PFSK-1 (cell line): Measurements from ENCODE around the gene CCNDBP1.

ENCODE experiments used
- FOXP2 ChIP-seq: optimal IDR thresholded peaks from 2 replicates; pipeline ENCODE3; 2011; ENCODE audit warnings: borderline replicate concordance, control low read depth, inconsistent platforms; ENCODE audit not compliant: insufficient read depth; ENCODE audit errors: extremely low read length, extremely low read depth
- POLR2AphosphoS5 ChIP-seq: IDR thresholded peaks from 2 replicates; pipeline ENCODE4 v1.6.1; 2012; ENCODE audit warnings: low read depth, mild to moderate bottlenecking, control low read depth, low read length, moderate library complexity
- SIN3A ChIP-seq: IDR thresholded peaks from 2 replicates; pipeline ENCODE4 v1.6.1; 2012; ENCODE audit warnings: mild to moderate bottlenecking, low read length, moderate library complexity, borderline replicate concordance; ENCODE audit not compliant: insufficient read depth
- TAF1 ChIP-seq: IDR thresholded peaks from 2 replicates; pipeline ENCODE4 v1.6.1; 2012; ENCODE audit warnings: low read length, control low read depth, borderline replicate concordance; ENCODE audit not compliant: insufficient read depth
- TF ChIP-seq, protein P1 (sequence below), 2 experiments: IDR thresholded peaks; 2 replicates each; pipeline versions ENCODE4 v1.6.1 to v1.8.0; 2011 to 2012; ENCODE audit warnings: low read depth in 2 of 2, low read length in 2 of 2, control low read depth in 1 of 2, inconsistent platforms in 1 of 2, mild to moderate bottlenecking in 1 of 2, moderate library complexity in 1 of 2; ENCODE audit not compliant: insufficient read depth in 1 of 2

The CCNDBP1 gene

DNA sequence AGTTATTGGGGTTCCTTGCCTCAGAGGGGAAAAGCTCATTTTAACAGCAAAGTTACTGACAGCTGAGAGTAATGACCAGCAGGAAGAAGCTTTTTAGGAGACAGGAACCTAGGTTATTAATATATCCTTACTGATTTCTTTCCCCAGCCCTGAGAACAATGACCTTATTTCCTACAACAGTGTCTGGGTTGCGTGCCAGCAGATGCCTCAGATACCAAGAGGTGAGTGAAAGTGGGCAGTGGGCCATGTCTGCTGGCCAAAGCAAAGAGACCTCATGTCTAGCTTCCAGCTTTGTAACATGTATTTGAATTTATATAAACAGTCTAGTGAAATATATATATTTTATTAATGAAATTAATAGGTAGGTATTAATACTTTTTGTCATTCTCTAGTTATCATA lies 5.0 kb downstream of the CCNDBP1 start:
- TF ChIP-seq SIN3A (no peak), FOXP2 (no peak), POLR2AphosphoS5 (no peak), TAF1 (no peak)
- TF ChIP-seq, protein P1, sequence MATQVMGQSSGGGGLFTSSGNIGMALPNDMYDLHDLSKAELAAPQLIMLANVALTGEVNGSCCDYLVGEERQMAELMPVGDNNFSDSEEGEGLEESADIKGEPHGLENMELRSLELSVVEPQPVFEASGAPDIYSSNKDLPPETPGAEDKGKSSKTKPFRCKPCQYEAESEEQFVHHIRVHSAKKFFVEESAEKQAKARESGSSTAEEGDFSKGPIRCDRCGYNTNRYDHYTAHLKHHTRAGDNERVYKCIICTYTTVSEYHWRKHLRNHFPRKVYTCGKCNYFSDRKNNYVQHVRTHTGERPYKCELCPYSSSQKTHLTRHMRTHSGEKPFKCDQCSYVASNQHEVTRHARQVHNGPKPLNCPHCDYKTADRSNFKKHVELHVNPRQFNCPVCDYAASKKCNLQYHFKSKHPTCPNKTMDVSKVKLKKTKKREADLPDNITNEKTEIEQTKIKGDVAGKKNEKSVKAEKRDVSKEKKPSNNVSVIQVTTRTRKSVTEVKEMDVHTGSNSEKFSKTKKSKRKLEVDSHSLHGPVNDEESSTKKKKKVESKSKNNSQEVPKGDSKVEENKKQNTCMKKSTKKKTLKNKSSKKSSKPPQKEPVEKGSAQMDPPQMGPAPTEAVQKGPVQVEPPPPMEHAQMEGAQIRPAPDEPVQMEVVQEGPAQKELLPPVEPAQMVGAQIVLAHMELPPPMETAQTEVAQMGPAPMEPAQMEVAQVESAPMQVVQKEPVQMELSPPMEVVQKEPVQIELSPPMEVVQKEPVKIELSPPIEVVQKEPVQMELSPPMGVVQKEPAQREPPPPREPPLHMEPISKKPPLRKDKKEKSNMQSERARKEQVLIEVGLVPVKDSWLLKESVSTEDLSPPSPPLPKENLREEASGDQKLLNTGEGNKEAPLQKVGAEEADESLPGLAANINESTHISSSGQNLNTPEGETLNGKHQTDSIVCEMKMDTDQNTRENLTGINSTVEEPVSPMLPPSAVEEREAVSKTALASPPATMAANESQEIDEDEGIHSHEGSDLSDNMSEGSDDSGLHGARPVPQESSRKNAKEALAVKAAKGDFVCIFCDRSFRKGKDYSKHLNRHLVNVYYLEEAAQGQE (IDR thresholded peaks at IDR 0.05; ENCODE audit: insufficient read depth in 1 of 2, low read depth in 2 of 2, low read length in 2 of 2) = no peak

GRCh38 chr15:43193710-43194109 lies 8.5 kb downstream of the CCNDBP1 start:
- TF ChIP-seq, protein P1 (IDR thresholded peaks at IDR 0.05; ENCODE audit: insufficient read depth in 1 of 2, low read depth in 2 of 2, low read length in 2 of 2) = no peak
- TF ChIP-seq TAF1 (no peak), POLR2AphosphoS5 (no peak), FOXP2 (no peak), SIN3A (no peak)

GRCh38 chr15:43194795-43195194 lies 9.6 kb downstream of the CCNDBP1 start:
- TF ChIP-seq FOXP2 (no peak), TAF1 (no peak), POLR2AphosphoS5 (no peak), SIN3A (no peak)
- TF ChIP-seq, protein P1 (IDR thresholded peaks at IDR 0.05; ENCODE audit: insufficient read depth in 1 of 2, low read depth in 2 of 2, low read length in 2 of 2) = no peak

DNA sequence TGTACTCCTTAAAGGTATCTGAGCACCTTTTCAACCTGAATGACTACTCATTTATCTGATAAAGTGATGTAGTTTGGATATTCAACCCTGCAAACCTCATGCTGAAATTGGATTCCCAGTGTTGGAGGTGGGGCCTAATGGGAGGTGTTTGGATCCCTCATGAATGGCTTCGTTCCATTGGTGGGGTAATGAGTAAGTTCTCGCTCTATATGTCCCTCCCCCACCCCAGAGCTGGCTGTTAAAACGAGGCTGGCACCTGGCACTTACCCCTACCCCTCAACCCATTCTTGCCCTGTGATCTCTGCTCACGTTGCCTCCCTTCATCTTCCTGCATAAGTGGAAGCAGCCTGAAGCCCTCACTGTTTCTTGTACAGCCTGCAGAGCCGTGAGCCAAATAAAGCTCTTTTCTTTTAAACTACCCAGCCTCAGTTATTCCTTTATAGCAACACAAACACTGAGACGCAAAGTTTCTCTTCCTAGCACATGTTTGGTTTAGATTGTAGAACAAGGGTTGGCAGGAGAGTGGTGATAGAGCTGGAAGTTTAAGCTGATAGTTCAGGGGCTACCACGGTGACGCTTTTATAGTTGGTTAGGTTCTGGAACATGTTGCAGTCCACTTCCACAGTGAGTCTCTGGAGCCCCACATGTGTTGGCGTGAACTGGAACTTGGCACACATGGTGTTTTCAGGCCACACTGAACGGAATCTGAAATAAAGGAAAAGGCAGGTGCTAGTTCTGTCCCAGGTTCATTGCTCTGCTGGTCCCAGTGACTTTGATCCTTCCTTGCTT lies 11.8 kb downstream of the CCNDBP1 start:
- TF ChIP-seq, protein P1 (IDR thresholded peaks at IDR 0.05; ENCODE audit: insufficient read depth in 1 of 2, low read depth in 2 of 2, low read length in 2 of 2) = no peak
- no peak for TF ChIP-seq SIN3A
- no peak for TF ChIP-seq TAF1
- TF ChIP-seq POLR2AphosphoS5 = no peak
- no peak for TF ChIP-seq FOXP2
